GM18502 (cell line): ENCODE results near the gene MCUR1.
"Not testable (repeated sequence)": the region's sequence is repeated elsewhere in the genome, so short reads cannot be mapped to it uniquely, and the experiment has no call there.

Experiments
- ATAC-seq: cut with Tn5 transposase; IDR thresholded peaks from one replicate; pipeline ENCODE4 v1.9.1; 2021; ENCODE audit warnings: mild to moderate bottlenecking; ENCODE audit not compliant: unreplicated experiment, poor library complexity

MCUR1 gene, protein sequence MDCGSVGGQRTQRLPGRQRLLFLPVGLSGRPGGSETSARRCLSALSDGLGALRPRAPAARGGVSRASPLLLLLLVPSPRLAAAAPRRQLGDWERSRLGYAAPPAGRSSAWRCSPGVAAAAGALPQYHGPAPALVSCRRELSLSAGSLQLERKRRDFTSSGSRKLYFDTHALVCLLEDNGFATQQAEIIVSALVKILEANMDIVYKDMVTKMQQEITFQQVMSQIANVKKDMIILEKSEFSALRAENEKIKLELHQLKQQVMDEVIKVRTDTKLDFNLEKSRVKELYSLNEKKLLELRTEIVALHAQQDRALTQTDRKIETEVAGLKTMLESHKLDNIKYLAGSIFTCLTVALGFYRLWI

DNA sequence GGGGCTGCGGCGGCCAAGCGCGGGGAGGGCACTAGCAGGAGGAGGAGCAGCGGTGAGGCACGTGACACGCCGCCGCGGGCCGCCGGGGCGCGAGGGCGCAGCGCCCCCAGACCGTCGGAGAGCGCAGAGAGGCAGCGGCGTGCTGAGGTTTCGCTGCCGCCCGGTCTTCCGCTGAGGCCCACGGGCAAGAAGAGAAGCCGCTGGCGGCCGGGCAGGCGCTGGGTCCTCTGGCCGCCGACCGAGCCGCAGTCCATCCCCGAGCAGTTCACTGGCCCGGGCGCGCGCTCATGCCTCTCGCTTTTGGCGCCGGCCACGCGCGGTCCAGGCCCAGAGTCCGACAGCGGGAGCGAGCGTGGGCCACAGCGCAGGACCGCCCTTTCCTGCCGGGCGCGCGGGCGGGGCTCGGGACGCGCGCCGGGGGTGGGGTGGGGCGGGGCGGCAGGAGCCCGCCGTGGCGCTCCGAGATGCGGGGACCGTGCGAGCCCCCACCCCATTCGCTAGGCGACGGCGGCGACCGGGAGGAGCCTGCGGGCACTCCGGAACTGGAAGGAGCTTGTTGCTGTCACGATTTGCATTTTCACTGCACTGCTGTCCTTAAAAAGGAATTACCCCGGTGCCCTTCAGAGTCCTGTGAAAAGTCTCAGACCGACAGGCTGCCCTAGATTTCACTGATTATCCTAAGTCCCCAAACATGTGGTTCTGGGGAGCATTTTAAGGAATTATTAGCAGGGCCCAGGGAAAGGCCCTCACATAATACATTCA, at the start of gene MCUR1:
MCUR1 (minus strand) TSS at position 382 of the 762 bp plus-strand sequence; CDS start at position 254, 128 bp downstream.
- ATAC-seq: peak; percentile 79

DNA sequence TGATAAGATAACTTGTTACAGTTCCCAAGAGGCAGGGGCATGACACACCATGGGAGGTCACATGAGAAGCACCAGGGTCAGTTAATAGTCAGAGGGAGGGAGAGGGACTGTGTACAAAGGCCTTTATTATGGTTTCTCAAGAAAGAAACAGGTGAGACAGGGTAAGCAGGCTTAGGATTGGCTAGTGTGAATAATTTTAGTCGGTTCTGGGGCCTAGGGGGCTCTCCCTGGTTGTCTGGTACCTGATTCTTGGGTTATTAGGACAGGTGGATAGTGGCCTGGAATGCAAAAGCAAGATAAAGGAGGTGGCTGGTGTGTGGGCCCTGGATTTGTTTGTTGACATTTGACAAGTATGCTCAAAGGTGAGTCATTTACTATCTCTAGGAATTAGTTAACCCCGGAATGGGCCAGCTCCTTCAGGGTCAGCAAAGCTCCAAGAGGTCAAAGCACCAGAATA, 49.4 kb upstream of the MCUR1 start:
- no peak for ATAC-seq

DNA sequence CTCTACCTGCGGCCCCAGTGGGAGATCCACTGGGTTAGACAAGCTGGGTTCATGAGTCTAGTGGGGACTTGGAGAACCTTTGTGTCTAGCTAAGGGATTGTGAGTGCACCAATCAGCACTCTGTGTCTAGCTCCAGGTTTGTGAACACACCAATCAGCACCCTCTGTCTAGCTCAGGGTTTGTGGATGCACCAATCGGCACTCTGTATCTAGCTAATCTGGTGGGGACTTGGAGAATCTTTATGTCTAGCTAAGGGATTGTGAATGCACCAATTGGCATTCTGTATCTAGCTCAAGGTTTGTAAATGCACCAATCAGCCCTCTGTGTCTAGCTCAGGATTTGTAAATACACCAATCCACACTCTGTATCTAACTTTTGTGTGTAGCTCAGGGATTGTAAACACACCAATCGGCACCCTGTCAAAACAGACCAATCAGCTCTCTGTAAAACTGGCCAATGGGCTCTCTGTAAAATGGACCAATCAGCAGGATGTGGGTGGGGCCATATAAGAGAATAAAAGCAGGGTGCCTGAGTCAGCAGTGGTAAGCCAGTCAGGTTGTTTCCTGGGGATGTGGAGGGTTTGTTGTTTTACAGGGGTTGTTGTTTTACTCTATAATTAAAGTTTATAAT, 46.3 kb upstream of the MCUR1 start:
- ATAC-seq: not testable (repeated sequence)

DNA sequence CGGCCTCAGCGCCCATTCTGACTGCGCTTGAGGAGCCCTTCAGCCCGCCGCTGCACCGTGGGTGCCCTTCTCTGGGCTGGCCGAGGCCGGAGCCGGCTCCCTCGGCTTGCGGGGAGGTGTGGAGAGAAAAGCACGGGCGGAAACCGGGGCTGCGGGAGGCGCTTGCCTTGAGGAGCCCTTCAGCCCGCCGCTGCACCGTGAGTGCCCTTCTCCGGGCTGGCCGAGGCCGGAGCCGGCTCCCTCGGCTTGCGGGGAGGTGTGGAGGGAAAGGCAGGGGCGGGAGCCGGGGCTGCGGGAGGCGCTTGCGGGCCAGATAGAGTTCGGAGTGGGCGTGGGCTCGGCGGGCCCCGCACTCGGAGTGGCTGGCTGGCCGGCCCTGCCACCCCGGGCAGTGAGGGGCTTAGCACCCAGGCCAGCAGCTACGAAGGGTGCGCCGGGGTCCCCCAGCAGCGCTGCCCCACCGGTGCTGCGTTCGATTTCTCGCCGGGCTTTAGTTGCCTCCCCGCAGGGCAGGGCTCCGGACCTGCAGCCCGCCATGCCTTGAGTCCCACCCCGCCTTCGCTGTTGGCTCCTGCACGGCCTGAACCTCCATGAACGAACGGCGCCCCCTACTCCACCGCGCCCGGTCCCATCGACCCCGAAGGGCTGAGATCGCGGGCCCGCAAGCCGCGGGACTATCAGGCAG, 45.7 kb upstream of the MCUR1 start:
- ATAC-seq: no peak

DNA sequence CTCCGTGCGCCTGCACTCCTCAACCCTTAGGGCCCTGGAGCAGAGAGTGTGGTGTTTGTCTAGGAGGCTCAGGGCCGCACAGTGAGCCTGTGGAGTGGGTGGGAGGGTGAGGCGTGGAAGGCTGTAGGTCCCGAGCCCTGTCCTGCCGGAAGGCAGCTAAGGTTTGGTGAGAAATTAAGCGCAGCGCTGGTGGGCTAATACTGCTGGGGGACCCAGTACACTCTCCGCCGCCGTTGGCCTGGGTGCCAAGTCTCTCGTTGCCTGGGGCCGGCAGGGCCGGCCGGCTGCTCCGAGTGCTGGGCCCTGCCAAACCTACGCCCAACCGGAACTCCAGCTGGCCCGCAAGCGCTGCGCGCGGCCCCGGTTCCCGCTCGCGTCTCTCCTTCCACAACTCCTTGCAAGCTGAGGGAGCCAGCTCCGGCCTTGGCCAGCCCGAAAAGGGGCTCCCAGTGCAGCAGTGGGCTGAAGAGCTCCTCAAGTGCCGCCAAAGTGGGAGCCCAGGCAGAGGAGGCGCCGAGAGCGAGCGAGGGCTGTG, 40.4 kb upstream of the MCUR1 start:
- ATAC-seq: no peak

DNA sequence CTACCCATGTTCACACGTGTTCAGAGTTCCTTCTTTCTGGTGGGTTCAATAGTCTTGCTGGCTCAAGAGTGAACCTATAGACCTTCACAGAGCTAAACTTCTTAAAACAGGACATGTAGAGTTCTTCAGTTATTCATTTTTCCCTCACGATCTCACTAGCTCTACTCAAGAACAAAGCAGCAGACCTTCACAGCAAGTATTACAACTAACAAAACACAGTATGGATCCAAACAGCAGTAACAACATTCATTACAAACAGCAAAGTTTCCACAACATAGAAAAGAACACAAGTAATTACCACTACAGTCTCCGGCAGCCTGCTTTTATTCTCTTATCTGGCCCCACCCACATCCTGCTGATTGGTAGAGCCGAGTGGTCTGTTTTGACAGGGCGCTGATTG, 39.5 kb upstream of the MCUR1 start:
- no peak for ATAC-seq

DNA sequence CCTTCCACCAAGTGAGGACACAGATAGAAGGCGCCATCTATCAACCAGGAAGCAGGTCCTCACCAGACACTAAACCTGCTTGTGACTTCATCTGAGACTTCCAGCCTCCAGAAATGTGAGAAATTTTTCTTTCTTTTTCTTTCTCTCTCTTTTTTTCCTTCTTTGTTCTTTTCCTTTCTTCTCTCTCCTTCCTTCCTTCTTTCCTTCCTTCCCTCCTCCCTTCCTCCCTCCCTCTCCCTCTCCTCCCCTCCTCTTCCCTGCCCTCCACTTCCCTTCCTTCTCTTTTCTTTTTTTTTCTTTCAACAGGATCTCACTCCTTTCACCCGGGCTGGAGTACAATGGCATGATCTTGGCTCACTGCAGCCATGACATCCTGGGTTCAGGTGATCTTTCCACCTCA, 37.4 kb upstream of the MCUR1 start:
- no peak for ATAC-seq

DNA sequence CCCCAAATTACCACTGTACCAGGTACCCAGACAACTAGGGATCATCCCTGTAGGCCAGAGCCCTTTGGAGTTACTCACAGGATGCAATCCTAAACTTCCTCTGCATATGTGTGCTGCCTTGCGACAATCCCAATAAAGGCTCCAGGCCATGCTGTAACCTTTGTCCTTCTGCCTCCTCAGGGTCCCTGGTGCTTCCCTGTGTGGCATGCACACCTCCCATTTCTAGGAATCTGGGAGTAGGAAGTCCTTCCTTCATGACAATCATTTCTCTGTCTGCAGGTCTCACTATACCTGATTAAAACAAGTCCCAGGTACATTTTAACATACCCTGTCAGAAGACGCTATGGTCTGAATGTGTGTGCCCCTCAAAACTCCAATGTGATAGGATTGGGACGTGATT, 37.0 kb upstream of the MCUR1 start:
- ATAC-seq: no peak

DNA sequence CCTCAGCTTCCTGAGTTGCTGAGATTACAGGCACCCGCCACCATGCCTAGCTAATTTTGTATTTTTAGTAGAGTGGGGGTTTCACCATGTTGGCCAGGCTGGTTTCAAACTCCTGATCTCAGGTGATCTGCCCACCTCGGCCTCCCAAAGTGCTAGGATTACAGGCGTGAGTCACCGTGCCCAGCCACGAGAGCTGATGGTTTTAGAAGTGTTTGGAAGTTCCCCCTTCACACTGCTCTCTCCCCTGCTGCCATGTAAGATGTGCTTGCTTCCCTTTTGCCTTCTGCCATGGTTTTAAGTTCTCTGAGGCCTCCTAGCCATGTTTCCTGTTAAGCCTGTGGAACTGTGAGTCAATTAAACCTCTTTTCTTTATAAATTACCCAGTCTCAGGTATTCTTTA, 36.3 kb upstream of the MCUR1 start:
- ATAC-seq: not testable (repeated sequence)

DNA sequence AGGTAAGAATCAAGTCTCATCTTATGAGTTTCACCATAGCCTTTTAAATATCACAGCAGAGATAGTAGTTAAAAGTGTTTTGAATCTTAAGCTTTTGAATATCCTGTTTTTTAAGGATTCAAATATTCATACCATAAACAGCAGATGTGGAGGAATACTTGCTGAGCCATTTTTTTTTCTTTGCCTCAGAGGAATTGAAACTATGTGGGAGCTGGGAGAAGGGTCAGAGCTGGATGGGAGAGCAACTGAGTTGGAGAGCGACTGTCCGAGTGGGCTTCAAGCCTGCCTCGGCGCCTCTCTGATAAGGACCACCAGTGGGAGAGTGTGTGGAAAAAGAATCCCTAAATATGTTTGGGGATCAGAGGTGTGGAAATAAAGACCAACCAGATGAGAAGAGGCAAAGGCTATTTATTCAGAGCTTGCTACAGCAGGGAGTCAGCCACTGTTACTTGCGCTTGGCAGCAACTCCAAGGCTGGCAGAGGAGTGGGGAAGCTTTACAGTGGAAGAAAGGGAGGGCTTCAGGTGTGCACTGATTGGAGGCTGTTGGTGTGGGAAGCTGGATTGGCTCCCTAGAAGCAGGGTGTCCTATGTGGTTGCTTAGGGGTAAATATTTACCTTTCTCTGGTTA, 34.3 kb upstream of the MCUR1 start:
- no peak for ATAC-seq

DNA sequence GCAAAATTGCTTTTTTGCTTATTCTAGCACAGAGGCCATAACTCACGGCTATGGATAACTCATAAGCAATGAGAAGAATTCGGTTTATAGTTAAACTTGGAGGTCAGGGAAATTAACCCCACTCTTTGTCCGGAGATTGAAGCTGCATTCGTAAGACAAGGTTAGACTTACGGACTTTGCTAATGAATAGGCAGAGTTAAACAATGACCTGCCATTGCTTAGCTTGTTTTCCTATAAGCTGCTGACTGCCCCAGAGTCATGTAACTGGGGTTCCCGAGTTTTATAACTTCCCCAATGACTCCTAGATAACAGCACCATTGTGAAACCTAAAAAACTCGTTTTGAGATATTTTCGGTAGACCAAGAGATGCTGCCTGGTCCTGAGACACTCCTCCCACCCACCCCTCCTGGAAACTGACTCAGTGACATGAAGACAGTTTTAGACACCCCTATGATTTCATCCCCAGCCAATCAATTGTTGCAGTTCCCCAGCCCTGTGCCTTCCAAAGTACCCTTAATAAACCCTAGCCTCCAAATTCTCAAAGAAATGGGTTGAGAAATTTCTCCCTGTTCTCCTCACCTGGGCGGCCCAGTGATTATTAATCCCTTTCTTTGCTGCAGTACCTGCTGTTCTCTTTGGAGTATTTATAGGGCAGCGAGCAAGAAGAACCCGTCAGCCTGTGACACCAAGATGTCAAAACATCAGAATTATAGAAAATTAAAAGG, 33.1 kb upstream of the MCUR1 start:
- no peak for ATAC-seq

DNA sequence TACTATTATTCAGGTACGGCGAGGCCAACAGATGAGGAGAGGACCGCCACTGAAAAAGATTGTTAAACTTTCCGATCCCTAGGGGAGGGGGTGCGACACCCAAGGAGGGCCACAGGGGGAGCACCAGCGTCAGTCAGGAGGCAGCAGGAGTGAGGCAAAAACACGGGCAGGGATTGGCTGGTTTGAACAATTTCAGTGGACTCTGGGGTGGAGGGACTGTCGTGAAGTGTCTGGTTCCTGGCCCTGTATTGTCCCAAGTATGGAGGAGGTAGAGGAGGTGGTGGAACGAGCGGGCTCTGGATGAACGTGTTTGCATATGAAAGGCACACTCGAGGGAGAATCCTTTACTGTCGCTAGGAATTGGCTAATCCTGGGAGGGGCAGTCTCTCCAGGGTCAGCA, 32.5 kb upstream of the MCUR1 start:
- no peak for ATAC-seq

DNA sequence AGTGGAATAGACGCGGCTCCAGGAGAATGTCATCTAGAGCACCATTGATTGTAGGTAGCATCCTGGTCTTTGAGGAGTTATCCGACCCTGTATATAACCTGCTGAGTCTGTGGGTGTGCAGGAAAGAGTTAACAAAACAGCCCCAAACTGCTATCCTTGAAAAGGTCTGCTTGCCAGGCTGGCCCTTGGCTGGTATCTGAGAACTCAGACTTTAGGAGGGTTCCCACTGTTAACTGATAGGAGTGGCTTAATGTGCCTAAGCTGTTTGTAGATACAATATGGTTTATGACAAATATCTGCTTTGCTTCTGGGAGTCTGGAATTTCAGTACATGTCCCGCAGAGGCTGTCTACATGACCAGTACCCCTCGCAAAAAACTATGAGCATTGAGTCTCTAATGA, 27.6 kb upstream of the MCUR1 start:
- ATAC-seq: no peak

DNA sequence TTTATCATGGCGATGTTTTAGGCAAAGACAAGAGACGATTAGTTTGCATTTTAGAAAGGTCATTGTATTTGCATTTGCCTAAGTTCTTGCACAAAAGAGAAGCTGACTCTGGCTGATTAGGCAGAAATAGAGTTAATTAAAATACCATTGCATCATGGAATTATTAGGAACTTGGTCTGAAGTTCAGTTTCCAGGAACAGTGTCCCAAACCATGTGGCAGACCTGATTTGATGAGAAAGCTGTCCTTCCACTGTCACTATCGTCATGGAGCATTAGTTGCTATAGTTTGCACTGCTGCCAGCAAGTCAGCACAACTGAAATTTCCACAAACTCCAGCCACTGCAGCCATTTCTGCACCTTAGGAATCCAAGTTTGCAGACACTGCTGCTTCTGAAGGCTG, 24.3 kb upstream of the MCUR1 start:
- no peak for ATAC-seq

DNA sequence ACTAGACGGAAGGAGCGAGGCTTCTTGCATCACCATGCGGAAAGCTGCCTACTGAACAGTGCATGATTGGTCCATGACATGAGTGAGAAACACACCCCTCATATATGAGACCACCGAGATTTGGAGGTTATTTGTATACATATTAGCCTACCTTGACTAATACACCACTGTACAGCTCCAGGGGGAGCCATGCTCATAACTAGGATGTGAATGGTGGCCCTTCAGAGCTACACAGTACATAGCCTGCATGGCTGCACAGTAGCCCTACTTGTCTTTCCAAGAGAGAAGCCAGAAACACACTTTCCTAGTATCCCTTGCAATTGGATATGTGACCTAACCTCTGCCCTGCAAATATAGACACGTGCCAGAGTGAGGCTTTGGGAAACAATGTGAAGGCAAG, 21.8 kb upstream of the MCUR1 start:
- no peak for ATAC-seq

DNA sequence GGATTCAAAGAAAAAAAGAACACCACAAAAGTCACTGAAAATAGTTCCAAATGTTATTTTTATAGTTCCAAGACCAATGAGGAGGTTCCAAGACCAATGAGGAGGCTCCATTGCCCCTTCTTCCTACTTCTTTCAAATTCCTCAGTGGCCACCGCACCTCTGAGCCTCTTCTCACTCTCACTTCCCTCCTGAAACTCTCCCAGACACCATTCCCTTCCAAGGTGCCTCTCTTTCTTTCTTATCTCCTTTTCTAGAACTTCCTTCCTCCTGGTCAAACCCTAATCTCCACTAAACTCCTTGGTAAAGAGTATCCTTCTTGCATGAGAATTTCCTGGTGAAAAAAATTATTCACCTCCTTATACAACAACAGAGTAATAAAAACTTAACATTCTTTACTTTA, 20.4 kb upstream of the MCUR1 start:
- no peak for ATAC-seq

DNA sequence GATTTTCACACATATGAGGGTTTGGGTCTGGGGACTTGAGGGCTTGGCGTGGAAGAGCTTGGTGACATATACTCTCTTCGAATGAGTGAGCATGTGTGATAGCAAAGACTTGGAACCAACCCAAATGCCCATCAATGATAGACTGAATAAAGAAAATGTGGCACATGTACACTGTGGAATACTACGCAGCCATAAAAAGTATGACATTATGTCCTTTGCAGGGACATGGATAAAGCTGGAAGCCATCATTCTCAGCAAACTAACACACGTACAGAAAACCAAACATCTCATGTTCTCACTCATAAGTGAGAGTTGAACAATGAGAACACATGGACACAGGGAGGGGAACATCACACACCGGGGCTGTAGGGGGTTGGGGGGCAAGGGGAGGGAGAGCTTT, 19.7 kb upstream of the MCUR1 start:
- ATAC-seq: not testable (repeated sequence)

DNA sequence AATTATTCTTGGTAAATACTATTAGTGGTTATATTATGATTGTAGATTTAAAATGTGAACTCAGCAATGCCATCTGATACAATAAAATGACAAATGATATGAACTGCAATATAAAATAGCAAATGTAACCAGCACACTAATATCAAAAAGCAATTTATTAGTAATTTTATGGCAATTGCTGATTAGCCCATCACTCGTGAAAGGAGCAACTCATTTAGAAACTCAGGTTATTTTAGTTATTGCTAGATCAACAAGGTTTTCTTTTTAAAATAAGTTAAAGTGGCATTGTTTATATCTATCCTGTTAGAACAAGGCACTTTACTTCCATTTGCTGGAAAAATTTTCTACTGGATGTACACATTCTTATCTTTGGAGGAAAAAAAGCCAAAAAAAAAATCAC, 18.4 kb upstream of the MCUR1 start:
- ATAC-seq: no peak

DNA sequence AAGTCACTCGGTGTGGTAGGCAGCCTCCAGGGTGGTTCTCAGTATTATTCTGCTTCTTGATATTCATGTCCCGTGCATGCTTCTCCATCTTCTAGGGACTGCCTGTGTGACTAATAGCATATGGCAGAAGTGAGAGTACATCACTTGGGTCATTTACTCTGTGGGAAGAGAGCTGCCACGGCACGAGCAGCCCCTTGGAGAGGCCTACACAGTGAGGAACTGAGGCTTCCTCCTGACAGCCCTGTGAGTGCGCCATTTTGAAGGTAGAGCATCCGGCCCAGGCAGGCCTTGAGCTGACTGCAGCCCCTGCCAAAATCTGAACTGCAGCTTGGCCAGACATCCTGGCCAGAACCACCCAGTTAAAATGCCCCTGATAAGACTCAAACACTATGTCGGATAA, 17.3 kb upstream of the MCUR1 start:
- ATAC-seq: peak; percentile 83
